Skeletal muscle tissue (tissue), 4 donors: ENCODE data around the gene LTBP4. TPM values are rescaled to one million over a fixed set of nuclear protein-coding genes. Genes with fewer than 3 reads are reported as not detected.

Experiments
- H3K27ac ChIP-seq: one replicate; pipeline ENCODE4 v1.7.0; 2013; ENCODE audit warnings: mild to moderate bottlenecking, low read depth, low read length, inconsistent platforms
- H3K27me3 ChIP-seq, 3 donors: one replicate each; pipeline ENCODE4 v1.7.0; 2013; ENCODE audit warnings: low read length in 3 of 3; ENCODE audit not compliant: control insufficient read depth in 3 of 3, insufficient read depth in 3 of 3
- H3K36me3 ChIP-seq, 3 donors: one replicate each; pipeline ENCODE4 v1.7.0; 2013; ENCODE audit warnings: low read length in 3 of 3; ENCODE audit not compliant: control insufficient read depth in 3 of 3, insufficient read depth in 3 of 3
- H3K4me1 ChIP-seq, 3 donors: one replicate each; pipeline ENCODE4 v1.7.0; 2013; ENCODE audit warnings: low read length in 3 of 3, mild to moderate bottlenecking in 3 of 3; ENCODE audit not compliant: control insufficient read depth in 3 of 3, insufficient read depth in 3 of 3
- H3K4me3 ChIP-seq, 3 donors: one replicate each; pipeline ENCODE4 v1.7.0; 2013; ENCODE audit warnings: low read length in 3 of 3
- H3K9ac ChIP-seq, 3 donors: one replicate each; pipeline ENCODE4 v1.7.0; 2013; ENCODE audit warnings: low read length in 3 of 3, mild to moderate bottlenecking in 3 of 3, moderate library complexity in 2 of 3, low read depth in 1 of 3
- H3K9me3 ChIP-seq, 3 donors: one replicate each; pipeline ENCODE4 v1.7.0; 2013; ENCODE audit warnings: low read length in 3 of 3; ENCODE audit not compliant: control insufficient read depth in 3 of 3
- total RNA-seq: library from RNA; depleted of rRNA; stranded (reverse); fragments of >200 nt; gene quantifications from one replicate; pipeline ENCODE4 v1.2.3, GENCODE V29; 2014
- donor health status: Osteomylitis.

Gene LTBP4
- total RNA-seq, 1 donor from 2014 or later, result 86.6 TPM

DNA sequence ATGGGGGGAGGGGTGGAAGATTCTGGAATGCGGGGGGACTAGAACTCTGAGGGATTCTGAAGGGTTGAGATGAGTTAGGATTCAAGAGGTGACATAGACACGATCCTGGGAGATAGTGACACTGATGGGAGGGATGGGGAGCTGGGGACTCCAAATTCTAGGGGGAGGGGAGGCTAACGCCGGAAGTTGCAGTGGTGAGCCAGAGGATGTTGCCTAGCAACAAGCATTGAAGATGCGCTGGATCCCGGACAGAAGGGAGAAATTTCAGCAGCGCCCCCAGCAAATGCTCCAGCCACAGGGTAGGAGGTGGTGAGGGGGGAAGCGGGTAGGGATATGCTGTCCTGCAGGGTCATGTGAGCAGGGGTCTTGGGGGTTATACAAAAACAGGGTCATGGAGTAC lies 6.9 kb upstream of the LTBP4 start:
- Histone ChIP-seq H3K36me3 (no peaks in the 10 kb centered on the region), H3K4me1 (peaks cover 9 to 11% (median 9%) of the 10 kb centered on the region in 3 donors), H3K27me3 (peaks cover 22 to 29% (median 27%) of the 10 kb centered on the region in 3 donors), H3K9ac (no peak overlapping the region), H3K27ac (no peak overlapping the region), H3K9me3 (no peaks in the 10 kb centered on the region), H3K4me3 (no peak overlapping the region)

DNA sequence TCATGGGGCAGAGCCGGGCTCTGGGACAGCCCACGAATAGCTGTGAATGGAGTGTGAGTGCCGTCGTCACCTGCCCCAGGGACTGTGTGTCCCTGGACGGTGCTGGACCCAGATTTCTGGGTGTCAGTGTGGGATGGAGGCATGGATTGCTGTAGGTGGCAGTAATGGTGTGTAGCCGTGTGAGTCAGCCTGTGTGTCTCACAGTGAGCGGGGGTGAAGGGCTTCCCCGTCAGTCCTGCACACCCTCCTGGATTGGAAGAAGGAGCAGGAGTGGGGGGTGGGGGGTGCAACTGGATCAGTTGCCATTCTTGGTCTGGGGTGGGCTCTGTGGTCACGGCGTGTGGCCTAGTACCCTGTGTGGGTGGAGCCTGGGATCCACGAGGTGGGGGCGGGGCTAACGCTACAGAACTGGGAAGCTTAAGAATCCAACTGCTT lies 6.5 kb upstream of the LTBP4 start:
- H3K4me3 ChIP-seq, result no peak overlapping the region
- peaks cover 22 to 33% (median 30%) of the 10 kb centered on the region in 3 donors for H3K27me3 ChIP-seq
- H3K9me3 ChIP-seq, result no peaks in the 10 kb centered on the region
- peaks cover 9 to 16% (median 13%) of the 10 kb centered on the region in 3 donors for H3K4me1 ChIP-seq
- H3K27ac ChIP-seq, result no peak overlapping the region
- no peak overlapping the region for H3K9ac ChIP-seq
- H3K36me3 ChIP-seq, result no peaks in the 10 kb centered on the region

DNA sequence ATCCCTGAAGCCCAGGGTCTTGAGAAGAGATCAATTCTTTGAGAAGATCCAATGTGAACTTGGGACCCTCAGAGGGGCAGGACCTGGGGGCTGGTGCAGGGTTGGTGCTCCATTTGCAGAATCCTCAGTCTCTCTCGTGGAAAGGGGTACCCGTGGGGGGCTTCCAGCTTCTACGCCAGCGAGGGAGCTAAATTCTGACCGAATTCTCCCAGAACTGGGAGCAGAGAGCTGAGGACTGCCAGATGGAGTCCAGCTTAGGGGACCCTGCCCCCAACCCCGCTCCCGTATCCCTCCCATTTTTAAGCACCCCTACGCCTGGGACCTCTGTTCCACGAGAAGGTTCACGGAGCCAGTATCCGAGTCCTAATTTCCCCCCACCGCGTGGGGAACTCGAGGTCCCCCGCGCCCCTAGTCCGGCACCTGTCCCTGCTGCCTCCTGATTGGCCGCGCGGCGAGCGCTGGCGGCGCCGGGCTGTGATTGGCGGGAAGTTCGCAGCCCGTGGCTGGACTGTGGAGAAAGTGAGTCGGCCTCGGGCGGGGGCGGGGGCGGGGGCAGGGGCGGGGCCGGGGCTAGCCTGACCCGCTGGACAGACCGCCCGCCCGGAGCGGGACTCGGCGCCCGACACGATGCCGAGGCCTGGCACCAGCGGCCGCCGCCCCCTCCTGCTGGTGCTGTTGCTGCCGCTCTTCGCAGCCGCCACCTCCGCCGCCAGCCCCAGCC lies 4.4 kb upstream of the LTBP4 start:
- Histone ChIP-seq H3K9ac (peak overlapping the region in 1 of 3 donors; percentile 16), H3K36me3 (no peaks in the 10 kb centered on the region), H3K4me1 (peaks cover 23 to 28% (median 23%) of the 10 kb centered on the region in 3 donors), H3K4me3 (no peak overlapping the region), H3K27me3 (peaks cover 22 to 43% (median 41%) of the 10 kb centered on the region in 3 donors), H3K9me3 (no peaks in the 10 kb centered on the region), H3K27ac (no peak overlapping the region)

DNA sequence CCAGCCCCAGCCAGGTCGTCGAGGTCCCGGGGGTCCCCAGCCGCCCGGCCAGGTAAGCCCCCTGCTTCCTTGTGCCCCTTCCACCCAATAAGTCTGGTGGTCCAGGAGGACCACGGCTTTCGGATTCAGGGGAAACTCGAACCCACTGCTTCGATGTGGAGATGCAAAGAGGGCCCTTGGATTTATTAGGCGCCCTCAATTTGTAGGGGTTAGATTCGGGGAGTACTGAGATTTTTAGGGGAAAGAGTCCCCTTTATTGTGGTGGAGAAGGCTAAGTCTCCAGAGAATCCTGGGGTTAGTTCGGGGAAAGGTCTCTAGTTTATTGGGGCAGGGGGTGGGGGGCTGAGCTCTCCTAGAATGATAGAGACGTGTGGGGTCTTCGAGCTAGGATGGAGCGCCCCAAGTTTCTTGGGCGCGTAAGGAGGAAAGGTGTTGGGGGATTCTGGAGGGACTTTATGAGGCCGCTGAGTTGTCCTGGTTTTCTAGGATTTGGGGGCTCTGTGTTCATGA lies 3.8 kb upstream of the LTBP4 start:
- Histone ChIP-seq H3K4me1 (peaks cover 26 to 34% (median 27%) of the 10 kb centered on the region in 3 donors), H3K36me3 (no peaks in the 10 kb centered on the region), H3K9me3 (no peaks in the 10 kb centered on the region), H3K9ac (no peak overlapping the region), H3K27me3 (peaks cover 22 to 45% (median 44%) of the 10 kb centered on the region in 3 donors), H3K27ac (no peak overlapping the region), H3K4me3 (peak overlapping the region in 1 of 3 donors; percentile 22)

DNA sequence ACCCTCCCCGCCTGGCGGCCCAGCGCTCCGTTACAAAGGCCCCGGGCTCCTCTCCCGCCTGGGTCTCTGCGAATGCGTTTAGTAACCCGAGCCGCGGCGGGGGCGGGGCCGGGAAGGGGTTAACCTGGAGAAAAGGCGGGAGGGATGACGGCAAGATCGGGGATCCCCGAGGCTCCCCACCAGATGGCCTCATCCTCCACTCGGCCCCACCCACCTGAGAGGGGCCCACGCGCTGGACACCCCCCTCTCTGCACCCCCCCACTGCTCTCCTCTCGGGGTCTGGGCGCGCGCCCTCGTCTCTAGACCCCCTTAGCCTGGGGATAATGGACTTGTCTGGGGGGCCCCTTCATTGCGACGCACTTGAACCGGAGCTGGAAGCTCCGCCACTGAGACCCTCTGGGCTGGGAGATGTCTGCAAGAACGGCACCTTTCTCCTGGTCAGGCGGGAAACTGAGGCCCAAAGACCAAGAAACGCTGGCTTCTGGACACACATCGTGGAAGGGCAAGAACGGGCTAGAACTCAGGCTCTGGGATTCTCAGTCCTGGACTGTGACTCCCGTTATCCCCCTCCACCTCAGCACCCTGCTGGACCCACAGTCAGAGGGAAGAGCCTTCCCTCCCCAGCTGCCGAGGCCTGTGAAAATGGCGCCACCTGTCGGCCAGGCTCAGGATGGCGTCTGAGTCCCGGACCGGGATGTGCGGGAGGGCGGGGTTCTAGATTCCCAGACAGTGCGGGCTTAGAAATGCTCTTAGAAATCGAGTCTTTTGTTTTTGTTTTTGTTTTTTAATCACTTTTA lies 2.9 kb upstream of the LTBP4 start:
- Histone ChIP-seq H3K9ac (no peak overlapping the region), H3K4me3 (peak overlapping the region in 1 of 3 donors; percentile 22), H3K27ac (no peak overlapping the region), H3K9me3 (no peaks in the 10 kb centered on the region), H3K4me1 (peaks cover 35 to 42% (median 36%) of the 10 kb centered on the region in 3 donors), H3K27me3 (peaks cover 22 to 48% (median 46%) of the 10 kb centered on the region in 3 donors), H3K36me3 (no peaks in the 10 kb centered on the region)

DNA sequence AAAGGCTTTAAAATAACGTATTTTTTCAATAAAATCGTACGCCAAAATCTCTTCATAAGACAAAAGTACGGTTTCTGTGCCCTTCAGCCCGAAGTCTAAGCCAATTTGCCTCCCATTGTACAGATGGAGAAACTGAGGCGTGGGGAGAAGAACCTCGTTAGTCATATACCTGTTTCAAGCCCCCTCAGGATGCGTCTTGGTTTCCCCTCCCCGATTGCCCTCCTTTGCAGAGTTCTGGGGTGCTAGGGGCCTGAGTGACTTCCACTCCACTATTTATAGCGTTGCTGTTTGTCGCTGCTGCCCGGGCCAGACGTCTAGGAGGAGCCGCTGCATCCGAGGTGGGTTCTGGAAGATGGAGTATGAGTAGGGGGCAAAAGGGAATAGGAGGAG lies 2.3 kb upstream of the LTBP4 start:
- Histone ChIP-seq H3K4me3 (no peak overlapping the region), H3K9ac (no peak overlapping the region), H3K9me3 (no peaks in the 10 kb centered on the region), H3K36me3 (no peaks in the 10 kb centered on the region), H3K27ac (no peak overlapping the region), H3K27me3 (peaks cover 22 to 48% (median 46%) of the 10 kb centered on the region in 3 donors), H3K4me1 (peaks cover 38 to 43% (median 39%) of the 10 kb centered on the region in 3 donors)

DNA sequence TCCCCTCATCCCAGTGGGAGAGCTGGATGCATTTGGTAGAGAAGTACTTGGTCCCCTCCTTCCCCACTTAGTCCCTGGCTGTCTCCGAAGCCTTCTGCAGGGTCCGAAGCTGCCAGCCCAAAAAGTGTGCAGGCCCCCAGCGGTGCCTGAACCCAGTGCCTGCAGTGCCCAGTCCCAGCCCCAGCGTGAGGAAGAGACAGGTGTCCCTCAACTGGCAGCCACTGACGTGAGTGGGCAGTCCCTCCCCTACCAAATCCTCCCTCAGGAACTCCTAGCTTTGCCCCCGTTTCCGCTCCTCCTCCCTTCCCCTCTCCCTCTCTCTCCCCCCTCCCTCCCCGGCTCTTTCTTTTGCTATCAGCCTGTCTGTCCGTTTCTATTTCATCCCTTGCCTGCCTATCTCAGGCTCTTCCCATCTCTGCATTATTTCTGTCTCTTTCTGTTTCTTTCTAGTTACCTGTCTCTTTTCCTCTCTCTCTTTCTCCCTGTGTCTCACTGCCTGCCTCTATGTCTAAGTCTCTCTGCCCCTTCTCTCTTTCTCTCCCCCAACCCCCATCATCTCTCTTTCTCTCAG lies 1.8 kb upstream of the LTBP4 start:
- H3K4me1 ChIP-seq, result peaks cover 43 to 48% (median 44%) of the 10 kb centered on the region in 3 donors
- no peaks in the 10 kb centered on the region for H3K9me3 ChIP-seq
- peak overlapping the region in 1 of 3 donors; percentile 50 for H3K9ac ChIP-seq
- H3K36me3 ChIP-seq, result no peaks in the 10 kb centered on the region
- peak overlapping the region; percentile 12 for H3K27ac ChIP-seq
- H3K27me3 ChIP-seq, result peaks cover 22 to 47% (median 45%) of the 10 kb centered on the region in 3 donors
- peak overlapping the region in 2 of 3 donors; percentile 7 to 22 for H3K4me3 ChIP-seq

- peaks cover 22 to 45% (median 42%) of the 10 kb centered on the region in 3 donors for H3K27me3 ChIP-seq
- H3K36me3 ChIP-seq, result no peaks in the 10 kb centered on the region
- H3K4me3 ChIP-seq, result peak overlapping the region in 2 of 3 donors; percentile 7 to 52
These were observed 1.1 kb upstream of the LTBP4 start for GRCh38 chr19:40599902-40600569.

DNA sequence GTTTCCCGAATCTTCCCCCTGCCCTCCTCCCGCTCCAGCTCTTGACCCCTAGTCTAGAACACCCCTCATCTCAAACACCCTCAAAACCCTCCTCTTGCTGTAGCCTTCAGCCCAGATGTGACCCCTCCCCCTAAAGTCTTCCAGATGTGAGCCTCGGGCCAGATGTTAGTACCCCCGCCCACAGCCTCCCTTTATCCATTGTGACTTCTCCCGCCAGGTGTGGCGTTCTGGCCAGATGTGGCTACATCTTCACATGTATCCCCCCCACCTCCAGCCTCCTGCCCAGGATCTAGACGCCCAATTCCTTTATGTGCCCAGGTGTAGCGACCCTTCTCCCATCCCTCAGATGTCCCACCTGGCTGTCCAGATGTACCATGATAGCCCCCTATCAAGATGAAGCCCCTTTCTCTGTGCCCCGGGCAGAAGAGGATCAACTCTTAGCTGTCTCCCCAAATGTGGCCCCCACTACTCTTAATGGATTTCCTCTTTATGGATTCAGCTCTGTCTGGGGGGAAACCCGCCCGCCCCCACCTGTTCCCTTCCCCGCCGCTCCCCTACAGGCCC lies 517 bp upstream of the LTBP4 start:
- peak overlapping the region in 2 of 3 donors; percentile 2 to 50 for H3K9ac ChIP-seq
- peaks cover 55 to 58% (median 56%) of the 10 kb centered on the region in 3 donors for H3K4me1 ChIP-seq
- peak overlapping the region in 1 of 3 donors; percentile 52 for H3K4me3 ChIP-seq
- H3K9me3 ChIP-seq, result no peaks in the 10 kb centered on the region
- peak overlapping the region; percentile 12 for H3K27ac ChIP-seq
- H3K27me3 ChIP-seq, result peaks cover 22 to 45% (median 42%) of the 10 kb centered on the region in 3 donors
- no peaks in the 10 kb centered on the region for H3K36me3 ChIP-seq

More at GRCh38 chr19:40599902-40600569, 1.1 kb upstream of the LTBP4 start:
- Histone ChIP-seq H3K9ac (peak overlapping the region in 2 of 3 donors; percentile 2 to 50), H3K27ac (peak overlapping the region; percentile 12), H3K9me3 (no peaks in the 10 kb centered on the region), H3K4me1 (peaks cover 49 to 54% (median 50%) of the 10 kb centered on the region in 3 donors)
